Smooth muscle cell (in vitro differentiated cells): ENCODE measurements around the gene PGLYRP2. TPM values are rescaled to one million over a fixed set of nuclear protein-coding genes. Genes with fewer than 3 reads are reported as not detected.
"Not testable (repeated sequence)": the region's sequence is repeated elsewhere in the genome, so short reads cannot be mapped to it uniquely, and the experiment has no call there.

Experiments used
- DNase-seq: peaks from one replicate; lab custom pipeline; 2025; ENCODE audit not compliant: unreplicated experiment; lab: John Stamatoyannopoulos, UW
- H2AFZ ChIP-seq: fragments of 200-600 bp; sonication (generic); 2 replicates; pipeline ENCODE4 v1.6.0; 2016; ENCODE audit warnings: antibody characterized with exemption, low read depth, mild to moderate bottlenecking
- H3F3A ChIP-seq: fragments of 200-600 bp; sonication (generic); 2 replicates; pipeline ENCODE4 v1.6.0; 2017; ENCODE audit warnings: antibody characterized with exemption, low read depth
- H3K27ac ChIP-seq: fragments of 200-600 bp; sonication (generic); 2 replicates; pipeline ENCODE4 v1.5.1; 2016; ENCODE audit warnings: low read depth, mild to moderate bottlenecking
- H3K27me3 ChIP-seq: fragments of 200-600 bp; sonication (generic); 2 replicates; pipeline ENCODE4 v1.6.1; 2016; ENCODE audit warnings: low read depth, mild to moderate bottlenecking
- H3K36me3 ChIP-seq: fragments of 200-600 bp; sonication (generic); 2 replicates; pipeline ENCODE4 v1.5.1; 2016; ENCODE audit warnings: low read depth
- H3K4me1 ChIP-seq: fragments of 200-600 bp; sonication (generic); 2 replicates; pipeline ENCODE4 v1.5.1; 2016; ENCODE audit warnings: low read depth
- H3K4me2 ChIP-seq: fragments of 200-600 bp; sonication (generic); 2 replicates; pipeline ENCODE4 v1.6.0; 2016; ENCODE audit warnings: mild to moderate bottlenecking
- H3K4me3 ChIP-seq: fragments of 200-600 bp; sonication (generic); 2 replicates; pipeline ENCODE4 v1.5.1; 2016; ENCODE audit warnings: mild to moderate bottlenecking
- H3K79me2 ChIP-seq: fragments of 200-600 bp; sonication (generic); 2 replicates; pipeline ENCODE4 v1.6.0; 2016; ENCODE audit warnings: low read depth, mild to moderate bottlenecking
- H3K9ac ChIP-seq: fragments of 200-600 bp; sonication (generic); 2 replicates; pipeline ENCODE4 v1.6.0; 2016; ENCODE audit warnings: low read depth
- H3K9me3 ChIP-seq: fragments of 200-600 bp; sonication (generic); replicated peaks from 2 replicates; pipeline ENCODE4 v1.5.1; 2016; ENCODE audit warnings: low read depth
- H4K20me1 ChIP-seq: fragments of 200-600 bp; sonication (generic); 2 replicates; pipeline ENCODE4 v1.6.0; 2016; ENCODE audit warnings: low read depth
- CTCF ChIP-seq: fragments of 200-600 bp; sonication (generic); IDR thresholded peaks from 2 replicates; pipeline ENCODE4 v1.5.1; 2017; ENCODE audit warnings: borderline replicate concordance, mild to moderate bottlenecking, antibody characterized with exemption; ENCODE audit not compliant: insufficient read depth, poor library complexity, severe bottlenecking
- WGBS: methylation state at CpG from one replicate; pipeline ENCODE4 v1.1.7; 2016; ENCODE audit warnings: low lambda C conversion rate; 5-methylcytosine and 5-hydroxymethylcytosine counted together
- polyA plus RNA-seq: library from polyadenylated mRNA; unstranded; fragments of >200 nt; fragmentation: Nextera tagmentation; extraction: Ambion mirVana; gene quantifications from 2 replicates; pipeline ENCODE4 v1.2.1, GENCODE V29; 2016
- total RNA-seq: library from RNA; depleted of rRNA; stranded (reverse); fragments of >200 nt; gene quantifications from 2 replicates; pipeline ENCODE4 v1.2.3, GENCODE V29; 2014

The PGLYRP2 gene
- total and polyA plus RNA-seq, 2 experiments from 2014 or later = not detected

GRCh38 chr19:15516363-15516762, 37.1 kb upstream of the PGLYRP2 start:
- no peak overlapping the region for H3K4me3 ChIP-seq
- H3K9me3 ChIP-seq = no peaks in the 10 kb centered on the region
- H3K36me3 ChIP-seq = no peaks in the 10 kb centered on the region
- 67% methylated on average over 3 of the region's 3 CpGs for WGBS
- DNase-seq = no peak
- H3K79me2 ChIP-seq = no peaks in the 10 kb centered on the region
- no peaks in the 10 kb centered on the region for H3F3A ChIP-seq
- H2AFZ ChIP-seq = no peak overlapping the region
- H3K4me2 ChIP-seq = no peak overlapping the region
- no peak for TF ChIP-seq CTCF
- H3K9ac ChIP-seq = no peak overlapping the region
- no peak overlapping the region for H3K27ac ChIP-seq
- no peaks in the 10 kb centered on the region for H3K4me1 ChIP-seq
- no peaks in the 10 kb centered on the region for H3K27me3 ChIP-seq
- H4K20me1 ChIP-seq = no peaks in the 10 kb centered on the region

GRCh38 chr19:15515227-15515625, 35.9 kb upstream of the PGLYRP2 start:
- not testable (repeated sequence) for DNase-seq, H3K27ac ChIP-seq, H3K36me3 ChIP-seq, H3K9ac ChIP-seq, H3F3A ChIP-seq, H3K4me3 ChIP-seq, H4K20me1 ChIP-seq, H3K4me2 ChIP-seq, H3K4me1 ChIP-seq, H3K27me3 ChIP-seq, H3K9me3 ChIP-seq, H2AFZ ChIP-seq, H3K79me2 ChIP-seq
- WGBS = 87% methylated on average over 9 of the region's 9 CpGs

GRCh38 chr19:15511671-15512424, 32.5 kb upstream of the PGLYRP2 start:
- TF ChIP-seq CTCF = no peak
- no peaks in the 10 kb centered on the region for H3K27me3 ChIP-seq
- 85% methylated on average over 19 of the region's 19 CpGs for WGBS
- H4K20me1 ChIP-seq = no peaks in the 10 kb centered on the region
- no peak overlapping the region for H3K27ac ChIP-seq
- no peak overlapping the region for H3K9ac ChIP-seq
- no peak overlapping the region for H3K4me3 ChIP-seq
- no peaks in the 10 kb centered on the region for H3F3A ChIP-seq
- no peaks in the 10 kb centered on the region for H3K4me1 ChIP-seq
- no peak overlapping the region for H2AFZ ChIP-seq
- H3K79me2 ChIP-seq = no peaks in the 10 kb centered on the region
- no peaks in the 10 kb centered on the region for H3K9me3 ChIP-seq
- no peak overlapping the region for H3K4me2 ChIP-seq
- no peak for DNase-seq
- H3K36me3 ChIP-seq = no peaks in the 10 kb centered on the region

- no peak within 1 kb of the TSS for H3K4me3 ChIP-seq
- 92% methylated on average over 46 of the region's 52 CpGs for WGBS
- H3K27me3 ChIP-seq = no peaks in the 10 kb centered on the region
- no peaks in the 10 kb centered on the region for H3K79me2 ChIP-seq
- no peak within 1 kb of the TSS for H3K9ac ChIP-seq
- H3K4me1 ChIP-seq = no peaks in the 10 kb centered on the region
- no peaks in the 10 kb centered on the region for H4K20me1 ChIP-seq
- DNase-seq = no peak
- no peak within 1 kb of the TSS for H2AFZ ChIP-seq
- H3K36me3 ChIP-seq = no peaks in the 10 kb centered on the region
- no peaks in the 10 kb centered on the region for H3K9me3 ChIP-seq
- H3K27ac ChIP-seq = no peak within 1 kb of the TSS
- no peak for TF ChIP-seq CTCF
- no peaks in the 10 kb centered on the region for H3F3A ChIP-seq
- H3K4me2 ChIP-seq = no peak within 1 kb of the TSS
These were observed 28.9 kb upstream of the PGLYRP2 start, which contains the start of gene CYP4F22 for GRCh38 chr19:15508035-15508710. Gene CYP4F22, plus strand, starts transcription at chr19:15508525. Its CDS starts 16,812 bp downstream, at chr19:15525337.
